ENCODE measurements around the gene NOVA2. TPM values are rescaled to one million over a fixed set of nuclear protein-coding genes. Genes with fewer than 3 reads are reported as not detected.

NOVA2 gene
- total and polyA plus RNA-seq, 2 of the 8 experiments (the other 6 are each of a cell fraction or from before 2014, with no cell fraction given), result 3.2 to 24.6 TPM

DNA sequence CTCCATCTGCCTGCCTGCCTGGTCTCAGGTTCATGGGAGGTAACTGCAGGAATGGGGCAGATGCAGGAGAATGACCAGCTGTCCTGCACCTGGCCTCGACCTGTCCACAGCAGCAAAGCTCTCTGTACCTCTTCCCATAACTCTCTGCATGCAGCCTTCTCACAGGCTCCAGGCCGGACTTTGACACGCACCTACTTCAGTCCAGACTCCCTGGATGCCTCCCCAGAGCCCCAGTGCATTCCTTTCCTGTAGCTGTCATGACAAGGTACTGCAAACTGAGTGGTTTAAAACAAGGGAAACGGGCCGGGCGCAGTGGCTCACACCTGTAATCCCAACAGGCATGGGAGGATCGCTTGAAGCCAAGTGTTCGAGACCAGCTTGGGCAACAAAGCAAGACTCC is 62.4 kb downstream of the NOVA2 start (continued):
- TF ChIP-seq CBX8 (IDR thresholded peaks at IDR 0.05; ENCODE audit: borderline replicate concordance, low read depth, low read length), result no peak
- TF ChIP-seq, protein P1, sequence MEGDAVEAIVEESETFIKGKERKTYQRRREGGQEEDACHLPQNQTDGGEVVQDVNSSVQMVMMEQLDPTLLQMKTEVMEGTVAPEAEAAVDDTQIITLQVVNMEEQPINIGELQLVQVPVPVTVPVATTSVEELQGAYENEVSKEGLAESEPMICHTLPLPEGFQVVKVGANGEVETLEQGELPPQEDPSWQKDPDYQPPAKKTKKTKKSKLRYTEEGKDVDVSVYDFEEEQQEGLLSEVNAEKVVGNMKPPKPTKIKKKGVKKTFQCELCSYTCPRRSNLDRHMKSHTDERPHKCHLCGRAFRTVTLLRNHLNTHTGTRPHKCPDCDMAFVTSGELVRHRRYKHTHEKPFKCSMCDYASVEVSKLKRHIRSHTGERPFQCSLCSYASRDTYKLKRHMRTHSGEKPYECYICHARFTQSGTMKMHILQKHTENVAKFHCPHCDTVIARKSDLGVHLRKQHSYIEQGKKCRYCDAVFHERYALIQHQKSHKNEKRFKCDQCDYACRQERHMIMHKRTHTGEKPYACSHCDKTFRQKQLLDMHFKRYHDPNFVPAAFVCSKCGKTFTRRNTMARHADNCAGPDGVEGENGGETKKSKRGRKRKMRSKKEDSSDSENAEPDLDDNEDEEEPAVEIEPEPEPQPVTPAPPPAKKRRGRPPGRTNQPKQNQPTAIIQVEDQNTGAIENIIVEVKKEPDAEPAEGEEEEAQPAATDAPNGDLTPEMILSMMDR (IDR thresholded peaks at IDR 0.05; ENCODE audit: control extremely low read depth in 1 of 3, insufficient read depth in 1 of 3, low read depth in 1 of 3, low read length in 3 of 3), result no peak
- TF ChIP-seq KDM5A (IDR thresholded peaks at IDR 0.05; ENCODE audit: low read length), result no peak
- no peak for TF ChIP-seq SP2 (IDR thresholded peaks at IDR 0.05; ENCODE audit: low read length)
- TF ChIP-seq SP1 (IDR thresholded peaks at IDR 0.05; ENCODE audit: low read depth, low read length), result no peak
- no peak for TF ChIP-seq SAP30 (IDR thresholded peaks at IDR 0.05; ENCODE audit: insufficient read depth, insufficient replicate concordance, low read length)
- no peak for TF ChIP-seq CEBPB (IDR thresholded peaks at IDR 0.05; ENCODE audit: low read depth, low read length)
- TF ChIP-seq SIX5 (IDR thresholded peaks at IDR 0.05; ENCODE audit: low read depth, low read length), result no peak
